ENCODE results near the gene ARL8A.

ARL8A gene

DNA sequence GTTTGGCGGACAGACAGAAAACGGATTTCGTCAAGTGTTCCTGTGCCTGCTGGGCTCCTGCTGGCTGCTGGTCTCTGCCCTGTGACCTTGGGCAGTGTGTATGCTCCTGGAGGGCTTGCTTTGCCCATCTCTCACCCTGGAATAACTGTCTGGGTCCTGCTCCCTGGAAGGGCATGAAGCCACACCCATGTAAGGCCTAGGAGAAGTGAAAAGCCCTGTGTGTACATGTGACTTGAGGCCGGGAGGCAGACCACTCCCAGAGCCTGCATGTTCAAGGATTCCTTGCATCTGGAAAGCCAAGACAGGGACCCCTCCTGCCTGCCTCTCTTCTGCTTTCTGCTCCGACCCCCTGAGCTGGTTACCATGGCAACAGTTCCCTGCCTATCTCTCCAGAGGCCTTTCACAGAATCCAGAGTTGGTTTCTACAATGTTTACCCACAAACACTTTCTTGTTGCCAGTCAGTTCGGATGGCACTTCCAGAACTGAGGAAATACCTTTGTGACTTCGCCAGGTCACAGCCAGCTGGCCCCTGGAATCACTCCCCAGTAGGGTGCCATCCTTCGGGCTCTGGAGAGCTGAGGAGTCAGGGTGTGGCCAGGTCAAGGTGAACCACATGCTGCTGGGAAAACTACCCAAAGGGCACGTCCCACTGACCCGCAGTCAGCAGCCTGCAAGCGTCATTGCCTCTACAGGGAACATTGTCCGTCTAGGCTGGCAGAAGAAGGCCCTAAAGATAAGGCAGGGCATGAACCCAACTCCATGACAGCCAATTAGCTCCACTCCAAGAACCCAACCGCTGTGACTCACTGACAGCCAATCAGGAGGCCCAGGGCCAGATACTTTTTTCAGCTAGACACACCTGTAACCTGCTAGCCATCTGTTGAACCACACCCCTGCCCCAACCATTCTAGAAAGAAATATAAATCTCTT, 36.5 kb downstream of the ARL8A start:
- Histone ChIP-seq H3K9me3 (no peaks in the 10 kb centered on the region), H3K36me3 (no peaks in the 10 kb centered on the region), H3K27me3 (peaks cover 3% of the 10 kb centered on the region), H3K4me1 (ENCODE audit: control insufficient read depth in 1 of 2, insufficient read depth in 1 of 2, low read depth in 1 of 2, low read length in 1 of 2) (no peaks in the 10 kb centered on the region), H3K27ac (no peak overlapping the region), H3K4me3 (ENCODE audit: low read depth in 1 of 2, low read length in 1 of 2) (no peak overlapping the region)
- TF ChIP-seq, protein P1, sequence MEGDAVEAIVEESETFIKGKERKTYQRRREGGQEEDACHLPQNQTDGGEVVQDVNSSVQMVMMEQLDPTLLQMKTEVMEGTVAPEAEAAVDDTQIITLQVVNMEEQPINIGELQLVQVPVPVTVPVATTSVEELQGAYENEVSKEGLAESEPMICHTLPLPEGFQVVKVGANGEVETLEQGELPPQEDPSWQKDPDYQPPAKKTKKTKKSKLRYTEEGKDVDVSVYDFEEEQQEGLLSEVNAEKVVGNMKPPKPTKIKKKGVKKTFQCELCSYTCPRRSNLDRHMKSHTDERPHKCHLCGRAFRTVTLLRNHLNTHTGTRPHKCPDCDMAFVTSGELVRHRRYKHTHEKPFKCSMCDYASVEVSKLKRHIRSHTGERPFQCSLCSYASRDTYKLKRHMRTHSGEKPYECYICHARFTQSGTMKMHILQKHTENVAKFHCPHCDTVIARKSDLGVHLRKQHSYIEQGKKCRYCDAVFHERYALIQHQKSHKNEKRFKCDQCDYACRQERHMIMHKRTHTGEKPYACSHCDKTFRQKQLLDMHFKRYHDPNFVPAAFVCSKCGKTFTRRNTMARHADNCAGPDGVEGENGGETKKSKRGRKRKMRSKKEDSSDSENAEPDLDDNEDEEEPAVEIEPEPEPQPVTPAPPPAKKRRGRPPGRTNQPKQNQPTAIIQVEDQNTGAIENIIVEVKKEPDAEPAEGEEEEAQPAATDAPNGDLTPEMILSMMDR (IDR thresholded peaks at IDR 0.05): no peak

DNA sequence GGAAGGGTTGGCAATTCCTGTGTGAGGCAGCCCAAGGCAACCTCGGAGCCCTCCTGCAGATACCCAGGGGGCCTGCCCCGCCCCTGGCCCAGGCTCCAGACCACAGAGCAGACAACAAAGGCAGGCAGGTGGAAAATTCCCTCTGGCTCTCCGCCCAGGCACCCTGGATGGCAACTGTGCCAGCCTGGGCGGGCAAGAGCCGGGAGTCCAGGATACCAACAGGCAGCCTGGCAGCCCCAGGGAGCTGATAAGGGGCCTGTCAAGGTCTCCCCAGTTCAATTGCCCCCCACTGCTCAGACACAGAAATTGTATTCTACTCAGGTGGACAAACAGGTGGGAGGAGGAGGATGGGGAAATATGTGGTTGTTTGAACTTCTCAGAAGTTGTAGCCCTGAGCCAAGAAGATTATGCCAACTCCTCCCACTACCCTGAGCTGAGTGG, 37.2 kb downstream of the ARL8A start:
- H3K4me1 ChIP-seq (ENCODE audit: control insufficient read depth in 1 of 2, insufficient read depth in 1 of 2, low read depth in 1 of 2, low read length in 1 of 2): no peaks in the 10 kb centered on the region
- no peaks in the 10 kb centered on the region for H3K9me3 ChIP-seq
- no peaks in the 10 kb centered on the region for H3K36me3 ChIP-seq
- H3K27ac ChIP-seq: no peak overlapping the region
- TF ChIP-seq, protein P1 (IDR thresholded peaks at IDR 0.05): no peak
- no peak overlapping the region for H3K4me3 ChIP-seq (ENCODE audit: low read depth in 1 of 2, low read length in 1 of 2)
- H3K27me3 ChIP-seq: no peaks in the 10 kb centered on the region

DNA sequence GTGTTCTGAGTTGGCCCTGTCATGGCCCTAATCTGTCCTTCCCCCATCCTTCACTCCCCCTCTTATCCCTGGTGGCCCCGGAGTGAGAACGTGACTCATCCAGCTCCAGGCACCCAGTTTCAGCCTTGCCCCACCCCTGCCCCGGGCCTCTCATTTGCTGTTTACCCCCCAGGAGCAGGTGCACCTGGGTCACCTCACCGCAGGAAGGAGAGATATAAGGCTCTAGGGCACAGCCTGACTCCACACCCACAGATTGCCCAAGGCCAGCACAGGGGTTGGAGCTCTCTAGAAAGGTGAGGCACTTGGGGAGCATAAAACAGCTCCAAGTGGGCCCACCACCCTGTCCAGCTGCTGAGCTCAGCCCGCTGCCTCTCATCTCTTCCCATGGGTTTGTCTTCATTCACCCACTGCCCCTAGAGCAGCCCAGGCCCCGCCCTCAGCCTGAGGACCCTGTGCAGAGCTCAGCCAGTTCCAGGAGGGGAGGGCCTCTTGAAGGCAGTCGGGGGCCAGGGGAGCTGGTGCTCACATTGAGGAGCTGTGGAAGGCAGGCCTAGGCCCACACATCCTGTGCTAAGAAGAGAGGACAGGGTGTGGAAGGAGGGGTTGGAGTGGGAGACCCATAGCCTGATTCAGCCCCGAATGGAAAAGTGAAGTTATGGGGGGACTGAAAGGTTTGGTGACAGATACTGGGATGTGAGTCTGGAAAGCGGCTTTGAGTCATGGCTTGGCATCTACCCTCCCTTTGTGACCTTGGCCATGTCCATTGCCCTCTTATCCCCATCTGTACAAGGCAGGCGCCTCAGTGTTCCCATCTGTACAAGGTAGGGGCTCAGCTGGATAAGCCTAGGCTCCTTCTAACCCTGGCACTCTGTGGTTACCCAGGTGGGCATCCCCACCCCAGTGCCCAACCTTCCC, 37.9 kb downstream of the ARL8A start:
- H3K27ac ChIP-seq: no peak overlapping the region
- H3K27me3 ChIP-seq: no peaks in the 10 kb centered on the region
- no peaks in the 10 kb centered on the region for H3K4me1 ChIP-seq (ENCODE audit: control insufficient read depth in 1 of 2, insufficient read depth in 1 of 2, low read depth in 1 of 2, low read length in 1 of 2)
- TF ChIP-seq, protein P1 (IDR thresholded peaks at IDR 0.05): no peak
- no peak overlapping the region for H3K4me3 ChIP-seq (ENCODE audit: low read depth in 1 of 2, low read length in 1 of 2)
- H3K9me3 ChIP-seq: no peaks in the 10 kb centered on the region
- no peaks in the 10 kb centered on the region for H3K36me3 ChIP-seq

DNA sequence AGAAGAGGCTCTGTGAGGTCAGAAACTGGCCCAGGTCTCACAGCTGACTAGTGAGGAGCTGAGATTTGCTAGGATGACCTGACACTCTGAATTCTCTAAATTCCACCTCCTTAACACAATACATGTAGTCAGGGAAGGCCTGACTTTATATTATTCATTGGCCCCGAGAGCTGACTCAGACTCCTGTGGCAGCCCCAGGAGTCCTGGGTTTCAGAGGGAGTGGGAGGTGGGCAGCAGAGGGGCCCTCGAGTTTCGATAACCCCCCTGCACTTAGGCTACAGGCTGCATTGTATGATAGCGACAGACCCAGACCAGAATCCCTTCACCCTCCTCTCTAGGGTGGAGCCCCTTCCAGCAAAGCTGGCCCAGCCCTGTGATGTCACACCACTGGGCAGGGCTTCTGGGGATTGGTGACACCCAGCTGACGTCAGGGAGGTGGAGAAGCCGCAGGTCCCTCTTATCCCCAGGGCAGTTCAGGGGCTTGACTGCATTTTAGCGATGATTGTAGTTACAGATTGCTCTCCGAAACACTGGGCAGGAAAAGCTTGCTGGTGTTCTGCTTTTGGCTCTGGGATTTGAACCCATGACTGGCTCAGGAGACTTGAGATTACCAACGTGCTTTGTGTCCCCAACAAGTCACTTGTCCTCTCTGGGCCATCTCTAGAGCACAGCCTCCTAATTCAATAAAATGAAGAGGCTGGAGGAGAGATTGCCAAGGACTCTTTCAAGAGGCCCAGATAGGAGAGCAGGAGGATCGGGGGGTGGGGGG, 38.8 kb downstream of the ARL8A start:
- Histone ChIP-seq H3K36me3 (no peaks in the 10 kb centered on the region), H3K4me1 (ENCODE audit: control insufficient read depth in 1 of 2, insufficient read depth in 1 of 2, low read depth in 1 of 2, low read length in 1 of 2) (no peaks in the 10 kb centered on the region), H3K27me3 (no peaks in the 10 kb centered on the region), H3K27ac (no peak overlapping the region), H3K9me3 (no peaks in the 10 kb centered on the region), H3K4me3 (ENCODE audit: low read depth in 1 of 2, low read length in 1 of 2) (no peak overlapping the region)
- TF ChIP-seq, protein P1 (IDR thresholded peaks at IDR 0.05): no peak

DNA sequence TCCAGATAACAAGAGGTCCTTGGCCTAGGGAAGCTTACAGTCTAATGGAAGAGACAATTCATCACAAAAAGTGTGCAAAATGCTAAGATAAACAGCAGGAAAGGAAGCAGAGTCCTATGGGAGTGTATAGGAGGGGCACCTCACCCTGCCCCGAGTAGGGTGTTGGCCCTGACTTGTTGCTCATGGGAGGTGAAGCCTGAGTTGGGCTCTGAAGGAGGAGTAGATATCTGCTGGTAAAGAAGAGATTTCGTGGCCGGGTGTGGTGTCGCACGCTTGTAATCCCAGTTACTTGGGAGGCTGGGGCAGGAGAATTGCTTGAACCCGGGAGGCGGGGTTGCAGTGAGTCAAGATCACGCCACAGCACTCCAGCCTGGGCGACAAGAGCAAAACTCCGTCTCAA, 40.5 kb downstream of the ARL8A start:
- Histone ChIP-seq H3K4me1 (ENCODE audit: control insufficient read depth in 1 of 2, insufficient read depth in 1 of 2, low read depth in 1 of 2, low read length in 1 of 2) (no peaks in the 10 kb centered on the region), H3K36me3 (no peaks in the 10 kb centered on the region), H3K27me3 (no peaks in the 10 kb centered on the region), H3K27ac (no peak overlapping the region), H3K9me3 (no peaks in the 10 kb centered on the region), H3K4me3 (ENCODE audit: low read depth in 1 of 2, low read length in 1 of 2) (no peak overlapping the region)
- TF ChIP-seq, protein P1 (IDR thresholded peaks at IDR 0.05): no peak

Data from neutrophil (primary cell).